Ramos (cell line): ENCODE measurements around the gene KLF13.

Experiments
- in situ Hi-C: fragments of 300-500 bp; cut with MboI; formaldehyde crosslinking; loops from one replicate; pipeline ENCODE4 v1.14.3; 2022; ENCODE audit warnings: low sequenced_read_pairs; ENCODE audit not compliant: unreplicated experiment

Gene KLF13

GRCh38 chr15:31392761-31393401 lies 66.2 kb downstream of the KLF13 start:
- in situ Hi-C loops = no loop called here

GRCh38 chr15:31393444-31394091 lies 66.9 kb downstream of the KLF13 start:
- in situ Hi-C loops = no loop called here

DNA sequence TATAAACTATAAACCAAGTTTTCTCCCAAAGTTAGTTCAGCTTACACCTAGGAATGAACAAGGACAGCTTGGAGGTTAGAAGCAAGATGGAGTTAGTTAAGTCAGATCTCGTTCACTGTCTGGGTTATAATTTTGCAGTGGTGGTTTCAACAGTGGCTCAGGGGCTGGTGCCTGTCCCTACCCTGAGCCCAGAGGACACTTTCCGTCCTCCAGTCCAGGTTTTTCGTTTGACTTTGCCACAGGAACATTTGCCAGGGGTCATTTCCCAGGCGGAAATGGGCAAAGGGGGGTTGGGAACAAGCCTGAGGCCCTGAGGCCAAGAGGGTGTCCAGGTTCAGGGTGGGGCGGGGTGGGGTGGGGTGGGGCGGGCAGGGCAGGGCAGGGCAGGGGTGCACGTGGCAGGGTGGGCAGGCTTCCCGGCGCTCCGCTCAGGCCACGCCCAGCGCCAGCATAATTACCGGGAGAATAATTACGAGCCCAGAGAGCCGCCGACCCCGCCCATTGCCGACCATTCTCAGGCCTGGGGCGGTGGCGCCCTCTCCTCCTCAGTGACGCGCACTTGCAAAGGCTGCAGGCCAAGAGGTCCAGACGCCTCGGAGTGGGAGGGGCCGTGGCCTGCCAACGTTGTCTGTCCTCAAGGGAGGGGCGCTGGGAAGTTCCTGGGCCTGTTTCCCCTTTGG lies 70.4 kb downstream of the KLF13 start:
- in situ Hi-C loops = no loop called here

- in situ Hi-C loops = no loop called here
These were observed 71.4 kb downstream of the KLF13 start for GRCh38 chr15:31397851-31398661.

GRCh38 chr15:31398677-31399301 lies 72.2 kb downstream of the KLF13 start:
- in situ Hi-C loops = no loop called here

- in situ Hi-C loops = no loop called here
These were observed 73.0 kb downstream of the KLF13 start for GRCh38 chr15:31399544-31400171.

DNA sequence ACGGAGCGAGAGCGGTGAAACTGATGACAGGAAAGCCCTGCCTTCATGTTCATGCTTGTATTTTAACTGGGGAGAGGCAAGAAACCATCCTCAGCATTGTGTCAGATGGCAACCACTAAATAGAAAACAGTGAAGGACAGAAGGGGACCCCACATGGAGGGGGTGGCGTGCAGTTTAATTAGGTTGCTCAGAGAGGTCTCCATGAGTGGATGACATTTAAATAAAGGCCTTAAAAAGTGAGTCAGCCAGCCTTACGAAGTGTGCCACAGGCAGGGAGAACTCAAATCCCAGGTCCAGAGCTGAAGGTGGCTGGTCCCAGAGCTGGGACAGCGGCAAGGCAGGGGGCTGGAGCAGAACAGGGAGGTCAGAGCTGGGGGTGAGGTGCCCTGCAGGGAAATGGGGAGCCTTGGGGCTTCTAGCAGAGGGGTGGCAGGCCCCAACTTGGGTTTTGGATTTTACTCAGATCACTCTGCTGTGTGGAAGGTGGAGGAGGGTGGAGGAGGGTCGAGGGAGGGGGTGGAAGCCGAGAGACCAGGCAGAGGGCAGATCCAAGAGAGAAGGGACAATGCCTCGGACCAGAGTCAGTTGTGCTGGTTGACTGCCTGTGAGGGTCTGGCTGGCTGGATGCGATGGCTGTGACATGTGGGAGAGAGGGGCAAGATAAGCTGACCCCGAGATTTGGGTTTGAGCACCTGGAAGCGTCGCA lies 73.7 kb downstream of the KLF13 start:
- in situ Hi-C loops = no loop called here

- in situ Hi-C loops = no loop called here
These were observed 74.6 kb downstream of the KLF13 start for GRCh38 chr15:31401282-31401681.

DNA sequence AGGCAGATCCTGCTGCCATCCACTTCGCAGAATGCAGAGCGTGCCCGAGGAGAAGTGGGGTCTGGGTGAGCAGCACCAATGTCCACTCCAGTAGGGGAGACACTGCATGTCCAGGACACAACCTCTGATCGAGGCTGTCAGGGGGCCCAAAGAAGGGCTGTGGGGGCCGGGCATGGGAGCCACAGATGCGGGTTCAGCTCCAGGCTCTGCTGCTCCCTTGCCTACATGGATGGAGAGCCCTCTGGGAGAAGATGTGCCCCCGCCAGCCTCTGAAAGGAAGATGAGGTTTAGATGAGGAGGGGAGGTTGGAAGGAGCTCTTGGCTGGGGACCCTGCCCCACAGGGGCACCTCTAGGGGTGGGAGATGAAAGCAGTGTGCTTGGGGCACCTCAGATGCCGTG lies 75.4 kb downstream of the KLF13 start:
- in situ Hi-C loops = no loop called here

GRCh38 chr15:31402511-31403056 lies 75.9 kb downstream of the KLF13 start:
- in situ Hi-C loops = no loop called here

DNA sequence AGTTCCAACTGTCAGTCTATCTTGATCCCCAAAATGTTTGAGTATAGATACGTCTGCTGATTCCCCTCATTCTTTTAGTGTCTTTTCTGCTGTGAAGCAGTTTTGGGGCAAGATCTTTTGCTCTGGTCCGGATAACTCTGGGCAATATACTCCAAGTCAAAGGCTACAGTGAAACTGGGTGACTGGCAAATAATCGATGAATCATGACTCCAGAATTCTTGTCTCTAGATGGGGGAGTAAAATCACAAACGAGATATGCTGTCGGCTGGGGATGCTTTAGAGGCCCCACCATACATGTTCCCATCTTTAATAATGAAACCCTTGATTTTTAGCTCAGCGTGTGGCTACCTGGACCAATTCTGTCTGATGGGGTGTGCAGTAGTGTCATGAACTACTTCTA lies 76.5 kb downstream of the KLF13 start:
- in situ Hi-C loops = no loop called here

GRCh38 chr15:31403606-31404005 lies 77.0 kb downstream of the KLF13 start:
- in situ Hi-C loops = no loop called here

GRCh38 chr15:31404345-31404744 lies 77.7 kb downstream of the KLF13 start:
- in situ Hi-C loops = no loop called here

GRCh38 chr15:31405200-31405920 lies 78.7 kb downstream of the KLF13 start:
- in situ Hi-C loops = no loop called here

GRCh38 chr15:31407376-31407775 lies 80.7 kb downstream of the KLF13 start:
- in situ Hi-C loops = no loop called here

DNA sequence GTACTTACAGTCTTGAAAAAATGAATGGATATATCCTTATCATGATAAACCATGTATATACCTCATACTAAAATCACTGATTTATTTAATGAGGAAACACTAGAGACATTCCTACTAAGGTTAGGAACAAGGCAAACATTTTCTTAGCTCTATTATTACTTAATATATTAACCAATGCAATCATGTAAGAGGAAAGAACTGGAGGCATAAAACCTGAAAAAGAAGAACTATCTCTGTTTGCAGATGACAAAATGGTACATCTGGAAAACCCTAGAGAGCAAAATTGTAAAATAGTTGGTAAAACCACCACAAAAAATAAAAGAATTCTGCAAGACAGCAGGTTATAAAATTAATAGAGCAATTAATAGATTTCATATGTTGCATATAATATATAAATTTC lies 81.2 kb downstream of the KLF13 start:
- in situ Hi-C loops = no loop called here

DNA sequence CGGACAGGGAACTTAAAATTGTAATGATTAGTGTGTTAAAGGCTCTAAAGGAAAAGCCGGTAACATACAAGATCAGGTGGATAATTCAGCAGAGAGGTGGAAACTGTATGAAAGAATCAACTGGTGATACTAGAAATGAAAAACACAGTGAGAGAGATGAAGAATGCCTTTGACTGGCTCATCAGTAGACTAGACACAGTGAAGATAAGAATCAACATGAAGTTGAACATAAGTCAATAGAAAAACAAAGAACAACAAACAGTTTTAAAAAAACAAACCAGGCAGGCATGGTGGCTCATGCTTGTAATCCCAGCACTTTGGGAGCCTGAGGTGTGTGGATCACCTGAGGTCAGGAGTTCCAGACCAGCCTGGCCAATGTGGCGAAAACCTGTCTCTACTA lies 82.1 kb downstream of the KLF13 start:
- in situ Hi-C loops = no loop called here

DNA sequence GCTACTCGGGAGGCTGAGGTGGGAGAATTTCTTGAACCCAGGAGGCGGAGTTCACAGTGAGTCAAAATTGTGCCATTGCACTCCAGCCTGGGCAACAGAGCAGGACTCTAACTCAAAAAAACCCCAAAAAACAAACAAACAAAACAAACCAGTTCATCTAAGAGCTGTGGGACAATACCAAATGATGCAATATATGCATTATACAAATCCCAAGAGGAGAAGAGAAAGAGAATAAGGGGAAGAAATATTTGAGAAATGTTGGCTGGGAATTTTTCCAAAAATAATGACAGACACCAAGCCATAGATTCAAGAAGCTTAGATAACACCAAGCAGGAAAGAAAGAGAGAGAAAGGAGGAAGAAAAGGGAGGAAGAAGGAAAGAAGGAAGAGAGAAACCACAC lies 82.5 kb downstream of the KLF13 start:
- in situ Hi-C loops = no loop called here
